GM19468 (cell line): ENCODE measurements around the gene UIMC1.
"Not testable (repeated sequence)": the region's sequence is repeated elsewhere in the genome, so short reads cannot be mapped to it uniquely, and the experiment has no call there.

Source experiments
- ATAC-seq: cut with Tn5 transposase; IDR thresholded peaks from one replicate; pipeline ENCODE4 v1.9.1; 2021; ENCODE audit warnings: mild to moderate bottlenecking, moderate library complexity, moderate number of reproducible peaks; ENCODE audit not compliant: unreplicated experiment; ENCODE audit errors: extremely low read depth

Gene UIMC1

GRCh38 chr5:177010153-177010552 lies 3.6 kb upstream of the UIMC1 start:
- ATAC-seq, result no peak

- ATAC-seq, result no peak
Measured at GRCh38 chr5:177008716-177009115, 2.1 kb upstream of the UIMC1 start.

GRCh38 chr5:177005619-177006264 lies 837 bp downstream of the UIMC1 start:
- no peak for ATAC-seq

GRCh38 chr5:177004961-177005360 lies 1.6 kb downstream of the UIMC1 start:
- ATAC-seq, result no peak

- ATAC-seq, result no peak
Measured at GRCh38 chr5:177003649-177004048, 2.9 kb downstream of the UIMC1 start.

- ATAC-seq, result not testable (repeated sequence)
Measured at GRCh38 chr5:176999526-176999925, 7.1 kb downstream of the UIMC1 start.

GRCh38 chr5:176998828-176999227 lies 7.8 kb downstream of the UIMC1 start:
- no peak for ATAC-seq

- ATAC-seq, result no peak
Measured at GRCh38 chr5:176996780-176997179, 9.8 kb downstream of the UIMC1 start.

- peak; percentile 36 for ATAC-seq
Measured at GRCh38 chr5:176995896-176996767, 10.4 kb downstream of the UIMC1 start.

- no peak for ATAC-seq
Measured at GRCh38 chr5:176995122-176995490, 11.5 kb downstream of the UIMC1 start.

GRCh38 chr5:176994460-176995121 lies 12.0 kb downstream of the UIMC1 start:
- no peak for ATAC-seq

- ATAC-seq, result not testable (repeated sequence)
Measured at GRCh38 chr5:176993081-176993480, 13.5 kb downstream of the UIMC1 start.

GRCh38 chr5:176987583-176987982 lies 19.0 kb downstream of the UIMC1 start:
- no peak for ATAC-seq

- ATAC-seq, result no peak
Measured at GRCh38 chr5:176986280-176986679, 20.3 kb downstream of the UIMC1 start.

GRCh38 chr5:176985516-176985915 lies 21.1 kb downstream of the UIMC1 start:
- no peak for ATAC-seq

- not testable (repeated sequence) for ATAC-seq
Measured at GRCh38 chr5:176984176-176984575, 22.4 kb downstream of the UIMC1 start.

GRCh38 chr5:176983593-176983992 lies 23.0 kb downstream of the UIMC1 start:
- ATAC-seq, result not testable (repeated sequence)

GRCh38 chr5:176983112-176983511 lies 23.5 kb downstream of the UIMC1 start:
- not testable (repeated sequence) for ATAC-seq

GRCh38 chr5:176980818-176981217 lies 25.8 kb downstream of the UIMC1 start:
- ATAC-seq, result no peak

GRCh38 chr5:176979669-176980068 lies 26.9 kb downstream of the UIMC1 start:
- ATAC-seq, result no peak

GRCh38 chr5:176965633-176966032 lies 40.9 kb downstream of the UIMC1 start:
- ATAC-seq, result no peak
